T-cell (primary cell): ENCODE results near the gene ITPR1. TPM values are rescaled to one million over a fixed set of nuclear protein-coding genes. Genes with fewer than 3 reads are reported as not detected.

ENCODE experiments used
- ATAC-seq, 4 experiments: fragments of 200-7000 bp in 3 of 4; fragments of 150-1000 bp in 1 of 4; cut with Tn5 transposase; replicated peaks in 1 of 4; 1 replicate in 3 of 4; 2 replicates in 1 of 4; pipeline ENCODE4 v1.10.0; 2021; ENCODE audit warnings: moderate library complexity in 3 of 4, mild to moderate bottlenecking in 2 of 4, moderate number of reproducible peaks in 1 of 4
- CTCF ChIA-PET, 2 donors: fragments of 300-600 bp; sonication (Branson Sonifier 250); formaldehyde crosslinking; loops; one replicate each; lab custom pipeline; 2022; ENCODE audit warnings: antibody characterized with exemption in 2 of 2; lab: Charles Lee
- POLR2A ChIA-PET, 2 donors: fragments of 300-600 bp; sonication (Branson Sonifier 250); formaldehyde crosslinking; loops; one replicate each; lab custom pipeline; 2022; ENCODE audit warnings: antibody characterized with exemption in 2 of 2; lab: Charles Lee
- DNase-seq, 35 experiments: peaks; one replicate each; pipeline versions ENCODE4 v3.0.0 to v3.0.0-alpha.2; 2013 to 2023
- H3K27ac ChIP-seq: one replicate; pipeline ENCODE4 v1.5.1; 2013; ENCODE audit warnings: low read length
- H3K27me3 ChIP-seq, 2 experiments: replicated peaks in 1 of 2; 1 replicate in 1 of 2; 2 replicates in 1 of 2; pipeline versions ENCODE4 v1.6.1 to v1.7.0; 2013; ENCODE audit warnings: low read length in 1 of 2, mixed read lengths in 1 of 2; ENCODE audit not compliant: control insufficient read depth in 2 of 2, insufficient read depth in 2 of 2; ENCODE audit errors: extremely low read depth in 1 of 2
- H3K36me3 ChIP-seq, 2 donors: 1 replicate in 1 of 2; 2 replicates in 1 of 2; pipeline versions ENCODE4 v1.6.1 to v1.7.0; 2013; ENCODE audit warnings: low read length in 1 of 2; ENCODE audit not compliant: control insufficient read depth in 2 of 2, insufficient read depth in 1 of 2; ENCODE audit errors: extremely low read depth in 1 of 2
- H3K4me1 ChIP-seq, 2 experiments: 1 replicate in 1 of 2; 2 replicates in 1 of 2; pipeline versions ENCODE4 v1.6.1 to v1.7.0; 2013; ENCODE audit warnings: low read length in 2 of 2, mixed read lengths in 1 of 2; ENCODE audit not compliant: insufficient read depth in 2 of 2, control insufficient read depth in 1 of 2; ENCODE audit errors: extremely low read depth in 1 of 2
- H3K4me3 ChIP-seq, 2 donors: 1 replicate in 1 of 2; 2 replicates in 1 of 2; pipeline versions ENCODE4 v1.5.1 to v1.7.0; 2013; ENCODE audit warnings: mild to moderate bottlenecking in 2 of 2, low read length in 1 of 2, moderate library complexity in 1 of 2; ENCODE audit not compliant: control insufficient read depth in 1 of 2; ENCODE audit errors: extremely low read depth in 1 of 2
- H3K9me3 ChIP-seq: 2 replicates; pipeline ENCODE4 v1.7.0; 2013
- H3K27ac Mint-ChIP-seq, 2 donors: one replicate each; pipeline ENCODE4 v1.8.0; 2020 to 2021; ENCODE audit warnings: mild to moderate bottlenecking in 2 of 2, mixed read lengths in 2 of 2
- H3K27me3 Mint-ChIP-seq, 2 donors: one replicate each; pipeline ENCODE4 v1.8.0; 2021 to 2022; ENCODE audit warnings: mixed read lengths in 2 of 2
- H3K36me3 Mint-ChIP-seq: one replicate; pipeline ENCODE4 v1.8.0; 2021; ENCODE audit warnings: mixed read lengths
- H3K4me1 Mint-ChIP-seq, 3 donors: one replicate each; pipeline ENCODE4 v1.8.0; 2020 to 2022; ENCODE audit warnings: mixed read lengths in 3 of 3, mild to moderate bottlenecking in 1 of 3
- H3K4me3 Mint-ChIP-seq, 3 donors: one replicate each; pipeline ENCODE4 v1.8.0; 2020 to 2022; ENCODE audit warnings: mild to moderate bottlenecking in 3 of 3, mixed read lengths in 3 of 3, moderate library complexity in 3 of 3
- H3K9me3 Mint-ChIP-seq, 3 donors: one replicate each; pipeline ENCODE4 v1.8.0; 2020 to 2022; ENCODE audit warnings: mixed read lengths in 3 of 3
- WGBS: methylation state at CpG from one replicate; pipeline ENCODE4 v1.1.5; 2013; ENCODE audit warnings: missing lambda C conversion rate; ENCODE audit not compliant: insufficient coverage; 5-methylcytosine and 5-hydroxymethylcytosine counted together
- total RNA-seq, 35 experiments: library from RNA in 6 of 35; stranded (reverse) in 6 of 35; fragments of 120-200 nt in 1 of 35; gene quantifications; one replicate each; pipeline versions ENCODE4 v1.2.1 to v1.2.4 and lab custom pipeline; 2013 to 2026

Gene ITPR1
- total RNA-seq, 5 donors from 2014 or later (not counting 1 experiment from before 2014, with no cell fraction given) = 53.8 to 105 (median 73.1) TPM

DNA sequence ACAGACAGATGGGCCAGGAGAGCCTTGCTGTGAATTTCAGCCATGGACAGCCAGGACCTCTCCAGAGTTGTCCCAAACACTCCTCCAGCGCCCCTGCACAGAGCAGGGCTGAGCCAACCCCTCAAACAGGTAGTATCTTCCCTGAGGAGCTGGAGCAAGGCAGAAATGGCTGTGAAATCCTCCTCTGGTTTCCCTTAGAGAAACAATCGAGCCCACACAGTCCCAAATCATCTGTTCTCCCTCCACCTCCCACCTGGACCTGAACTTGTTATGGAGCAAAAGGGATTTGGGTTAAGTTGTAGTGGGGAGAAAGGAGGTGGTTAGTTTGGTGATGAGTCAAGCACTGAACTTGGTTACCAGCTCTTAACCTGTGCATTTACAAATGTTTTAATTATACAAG is 280.4 kb downstream of the ITPR1 start:
- Mint-ChIP-seq H3K9me3 (no peaks in the 10 kb centered on the region), H3K27me3 (no peaks in the 10 kb centered on the region), H3K27ac (no peak overlapping the region), H3K36me3 (peaks cover 58% of the 10 kb centered on the region), H3K4me3 (no peak overlapping the region), H3K4me1 (peaks cover 4 to 21% (median 9%) of the 10 kb centered on the region in 3 donors)
- Histone ChIP-seq H3K36me3 (peaks cover 7 to 22% of the 10 kb centered on the region in 2 donors), H3K4me1 (no peaks in the 10 kb centered on the region), H3K27ac (no peak overlapping the region), H3K9me3 (no peaks in the 10 kb centered on the region), H3K27me3 (no peaks in the 10 kb centered on the region), H3K4me3 (no peak overlapping the region)
- DNase-seq = no peak
- ATAC-seq = no peak
- 90% methylated on average over 1 of the region's 2 CpGs for WGBS
- ChIA-PET CTCF (no interaction called here), POLR2A (no interaction called here)

DNA sequence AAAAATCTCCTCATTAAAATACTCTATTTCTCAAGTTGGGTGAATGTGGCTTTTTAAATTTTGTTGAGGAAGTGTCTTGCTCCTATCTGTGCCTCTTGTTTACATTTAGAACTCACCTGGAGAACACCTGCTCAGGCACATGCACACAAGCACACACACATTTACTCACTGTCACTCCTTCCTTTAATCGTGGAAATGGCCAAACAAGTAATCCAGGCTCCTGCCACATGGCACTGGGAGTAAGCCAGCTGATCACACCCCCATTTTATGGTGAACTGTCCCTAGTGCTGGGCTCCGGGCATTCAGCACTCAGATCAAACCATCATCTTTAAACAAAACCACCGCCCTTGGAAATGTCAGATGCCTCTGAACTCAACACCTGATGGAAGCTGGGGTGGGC is 281.4 kb downstream of the ITPR1 start:
- no peak overlapping the region for H3K4me3 Mint-ChIP-seq
- peaks cover 60% of the 10 kb centered on the region for H3K36me3 Mint-ChIP-seq
- H3K9me3 Mint-ChIP-seq = no peaks in the 10 kb centered on the region
- H3K4me3 ChIP-seq = no peak overlapping the region
- 82% methylated on average over 1 of the region's 3 CpGs for WGBS
- no peak overlapping the region for H3K27ac ChIP-seq
- DNase-seq (no peak), ATAC-seq (no peak)
- CTCF ChIA-PET = no interaction called here
- no peaks in the 10 kb centered on the region for H3K9me3 ChIP-seq
- H3K36me3 ChIP-seq = peaks cover 12 to 27% of the 10 kb centered on the region in 2 donors
- POLR2A ChIA-PET = no interaction called here
- H3K27ac Mint-ChIP-seq = no peak overlapping the region
- peaks cover 7 to 24% (median 10%) of the 10 kb centered on the region in 3 donors for H3K4me1 Mint-ChIP-seq
- no peaks in the 10 kb centered on the region for H3K27me3 Mint-ChIP-seq
- H3K4me1 ChIP-seq = no peaks in the 10 kb centered on the region
- H3K27me3 ChIP-seq = no peaks in the 10 kb centered on the region

DNA sequence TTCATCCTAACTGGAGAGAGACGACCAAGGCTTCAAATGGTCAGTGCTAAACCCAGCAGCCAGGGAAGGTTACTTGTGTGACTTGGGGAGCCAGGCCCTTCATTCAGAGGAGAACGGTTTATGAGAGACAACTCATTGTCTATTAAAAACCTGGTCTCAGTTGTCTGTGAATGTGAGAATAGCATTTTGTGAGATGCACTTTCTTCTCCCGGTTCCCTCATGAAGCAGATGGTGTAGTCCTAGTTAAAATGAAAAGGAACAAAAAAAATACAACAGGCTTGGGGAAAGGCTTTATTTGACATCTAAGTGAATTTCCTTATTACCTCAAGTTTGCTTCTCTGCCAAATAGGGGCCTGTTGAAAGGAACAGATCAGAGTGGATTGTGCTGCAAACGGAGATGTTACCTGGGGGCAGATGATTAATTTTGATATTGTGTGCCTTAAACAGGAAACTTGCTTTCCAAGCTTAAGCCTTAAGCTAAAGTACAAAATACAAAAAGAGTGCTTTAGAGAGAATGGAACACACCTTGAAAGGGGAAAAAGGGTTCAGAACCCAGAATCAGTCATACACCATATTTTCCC is 283.3 kb downstream of the ITPR1 start:
- POLR2A ChIA-PET = no interaction called here
- H3K36me3 Mint-ChIP-seq = peaks cover 63% of the 10 kb centered on the region
- no peaks in the 10 kb centered on the region for H3K4me1 ChIP-seq

GRCh38 chr3:4776980-4777581 is 283.9 kb downstream of the ITPR1 start:
- no peaks in the 10 kb centered on the region for H3K9me3 Mint-ChIP-seq
- CTCF ChIA-PET = interaction anchor here in 1 of 2 donors (0.6 kb wide), 1 partner anchor 66 kb away, joined by 9 read pairs; no protein-coding TSS in a partner anchor
- H3K27me3 Mint-ChIP-seq = no peaks in the 10 kb centered on the region
- Histone ChIP-seq H3K27ac (no peak overlapping the region), H3K9me3 (no peaks in the 10 kb centered on the region), H3K4me3 (no peak overlapping the region), H3K36me3 (peaks cover 12 to 35% of the 10 kb centered on the region in 2 donors), H3K27me3 (no peaks in the 10 kb centered on the region), H3K4me1 (no peaks in the 10 kb centered on the region)
- peak overlapping the region in 1 of 2 donors; percentile 2 for H3K27ac Mint-ChIP-seq
- ATAC-seq (no peak), DNase-seq (peak in 1 of 35 experiments; percentile 4)
- peaks cover 65% of the 10 kb centered on the region for H3K36me3 Mint-ChIP-seq
- WGBS = 25% methylated on average over 1 of the region's 5 CpGs
- no peak overlapping the region for H3K4me3 Mint-ChIP-seq
- POLR2A ChIA-PET = no interaction called here
- H3K4me1 Mint-ChIP-seq = peaks cover 7 to 24% (median 10%) of the 10 kb centered on the region in 3 donors

More for the DNA sequence above, 283.3 kb downstream of the ITPR1 start:
- Mint-ChIP-seq H3K4me3 (no peak overlapping the region), H3K27ac (peak overlapping the region; percentile 2 to 16), H3K9me3 (no peaks in the 10 kb centered on the region), H3K27me3 (no peaks in the 10 kb centered on the region), H3K4me1 (peaks cover 7 to 24% (median 10%) of the 10 kb centered on the region in 3 donors)
- DNase-seq (no peak), ATAC-seq (no peak)
- no peak overlapping the region for H3K27ac ChIP-seq
- 71% methylated on average over 1 of the region's 4 CpGs for WGBS
- H3K9me3 ChIP-seq = no peaks in the 10 kb centered on the region
- CTCF ChIA-PET = no interaction called here
- no peak overlapping the region for H3K4me3 ChIP-seq
- peaks cover 12 to 35% of the 10 kb centered on the region in 2 donors for H3K36me3 ChIP-seq
- no peaks in the 10 kb centered on the region for H3K27me3 ChIP-seq

- H3K36me3 Mint-ChIP-seq = peaks cover 69% of the 10 kb centered on the region
- WGBS = no CpG with 5 or more reads among the region's 2 CpGs
- H3K9me3 Mint-ChIP-seq = no peaks in the 10 kb centered on the region
- Histone ChIP-seq H3K27ac (no peak overlapping the region), H3K36me3 (peaks cover 12 to 39% of the 10 kb centered on the region in 2 donors), H3K4me1 (no peaks in the 10 kb centered on the region), H3K9me3 (no peaks in the 10 kb centered on the region), H3K4me3 (no peak overlapping the region), H3K27me3 (no peaks in the 10 kb centered on the region)
- ChIA-PET CTCF (no interaction called here), POLR2A (interaction anchor here in 1 of 2 donors (0.9 kb wide), 1 partner anchor 19 kb away, joined by 3 read pairs; no protein-coding TSS in a partner anchor)
- no peak overlapping the region for H3K27ac Mint-ChIP-seq
- no peak overlapping the region for H3K4me3 Mint-ChIP-seq
- DNase-seq = no peak
- H3K4me1 Mint-ChIP-seq = peaks cover 7 to 17% (median 10%) of the 10 kb centered on the region in 3 donors
- ATAC-seq = no peak
- H3K27me3 Mint-ChIP-seq = no peaks in the 10 kb centered on the region
Measured at GRCh38 chr3:4778119-4778518, 285.0 kb downstream of the ITPR1 start.

- H3K27ac Mint-ChIP-seq = peak overlapping the region in 1 of 2 donors; percentile 37
- ChIA-PET CTCF (no interaction called here), POLR2A (interaction anchor here (0.6 to 0.9 kb wide), 2 partner anchors 18 to 487 kb away, joined by 3 to 5 read pairs; no protein-coding TSS in a partner anchor)
Measured at GRCh38 chr3:4778740-4779139, 285.6 kb downstream of the ITPR1 start.

More at GRCh38 chr3:4778740-4779139, 285.6 kb downstream of the ITPR1 start:
- H3K4me1 Mint-ChIP-seq = peaks cover 7 to 17% (median 10%) of the 10 kb centered on the region in 3 donors
- no peak for ATAC-seq
- no peaks in the 10 kb centered on the region for H3K4me1 ChIP-seq
- H3K27ac ChIP-seq = no peak overlapping the region
- 80% methylated on average over 1 of the region's 1 CpG for WGBS
- peaks cover 12 to 41% of the 10 kb centered on the region in 2 donors for H3K36me3 ChIP-seq
- no peak overlapping the region for H3K4me3 Mint-ChIP-seq
- no peak overlapping the region for H3K4me3 ChIP-seq
- no peaks in the 10 kb centered on the region for H3K9me3 Mint-ChIP-seq
- no peak for DNase-seq
- H3K27me3 ChIP-seq = no peaks in the 10 kb centered on the region
- no peaks in the 10 kb centered on the region for H3K27me3 Mint-ChIP-seq
- H3K9me3 ChIP-seq = no peaks in the 10 kb centered on the region
- peaks cover 69% of the 10 kb centered on the region for H3K36me3 Mint-ChIP-seq
